ENCODE data around the gene NOB1.
"Not testable (repeated sequence)": the region's sequence is repeated elsewhere in the genome, so short reads cannot be mapped to it uniquely, and the experiment has no call there.

NOB1 gene

DNA sequence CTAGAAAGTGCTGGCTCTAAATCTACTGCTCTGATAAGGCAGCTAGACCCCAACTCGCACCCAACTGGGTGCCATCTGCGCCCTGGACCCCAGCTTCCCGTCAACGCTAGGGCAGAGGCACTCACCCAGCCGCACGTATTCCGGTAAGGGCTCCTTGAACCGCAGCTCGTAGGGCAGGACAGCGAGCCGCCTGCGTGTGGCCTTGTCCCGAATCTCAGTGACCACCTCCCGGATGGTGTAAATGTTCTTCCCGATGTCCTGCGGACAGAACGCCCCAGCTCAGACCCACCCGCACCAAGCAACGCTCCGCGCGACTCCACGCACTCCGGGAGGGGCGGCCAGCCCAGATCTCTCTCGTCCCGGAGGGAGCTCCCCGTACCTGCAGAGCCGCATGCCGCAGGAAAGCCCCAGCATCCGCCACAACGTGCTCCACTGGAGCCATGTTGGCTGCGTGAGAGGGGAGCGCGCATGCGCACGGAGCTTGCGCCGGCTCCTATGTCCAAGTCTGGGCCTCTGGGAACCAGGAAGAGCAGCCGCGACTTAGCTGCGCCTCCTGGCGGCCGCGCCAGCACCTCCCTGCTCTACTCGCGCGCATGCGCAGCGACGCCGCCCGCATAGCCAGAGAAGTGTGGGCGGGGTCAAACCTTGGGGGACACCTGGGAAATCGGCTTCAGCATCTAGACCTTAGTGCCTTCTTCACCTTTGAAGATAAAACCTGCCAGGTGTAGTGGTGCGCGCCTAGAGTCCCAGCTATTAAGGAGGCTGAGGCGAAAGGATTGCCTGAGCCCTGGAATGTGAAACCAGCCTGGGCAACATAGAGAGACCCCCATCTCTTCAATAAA, at the start of gene NOB1:
TSS of gene NOB1 (minus strand) at position 458 of the 842 bp plus-strand sequence. CDS start at position 442, 16 bp downstream.
- DNase-seq, result peak; percentile 94

DNA sequence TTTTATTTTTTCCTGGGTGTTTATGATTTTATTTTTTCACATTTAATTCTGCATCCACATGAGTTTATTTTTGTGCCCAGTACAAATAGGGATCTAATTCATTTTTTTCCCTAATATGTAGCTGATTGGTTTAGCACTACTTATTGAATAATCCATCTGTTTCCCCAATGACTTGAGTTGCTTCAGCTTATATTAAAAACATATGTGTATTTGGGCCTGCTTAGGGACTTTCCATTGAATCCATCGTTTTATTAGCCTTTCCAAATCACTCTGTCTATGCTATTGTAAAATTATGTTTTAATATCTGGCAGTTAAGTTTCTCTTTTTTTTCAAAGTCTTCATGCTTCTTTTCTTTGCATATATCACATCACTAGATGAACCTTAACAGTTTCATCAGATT, 49.6 kb upstream of the NOB1 start:
- no peak for DNase-seq

DNA sequence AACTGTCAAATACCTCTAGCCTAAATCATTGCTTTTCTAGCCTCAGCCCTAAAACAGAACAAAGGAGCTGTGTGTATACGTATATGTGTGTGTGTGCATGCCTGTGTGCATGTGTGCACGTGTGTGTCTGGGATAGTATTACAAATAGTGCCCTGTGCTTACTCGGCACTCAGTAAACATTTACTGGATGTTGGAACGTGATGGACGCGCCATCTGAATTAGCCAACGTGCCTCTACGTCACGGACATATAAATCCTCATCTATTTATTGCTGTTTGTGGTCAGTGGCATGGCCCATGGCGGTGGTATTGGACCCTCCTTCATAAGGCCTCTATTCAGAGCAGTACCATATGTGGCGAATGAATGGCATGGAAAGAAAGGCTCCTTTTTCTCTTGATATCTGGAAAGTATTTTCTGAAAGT, 44.9 kb upstream of the NOB1 start:
- no peak for DNase-seq

GRCh38 chr16:69798466-69798865, 43.7 kb upstream of the NOB1 start:
- DNase-seq, result no peak

- DNase-seq, result peak; percentile 44
These were observed 41.8 kb upstream of the NOB1 start for GRCh38 chr16:69796285-69797118.

DNA sequence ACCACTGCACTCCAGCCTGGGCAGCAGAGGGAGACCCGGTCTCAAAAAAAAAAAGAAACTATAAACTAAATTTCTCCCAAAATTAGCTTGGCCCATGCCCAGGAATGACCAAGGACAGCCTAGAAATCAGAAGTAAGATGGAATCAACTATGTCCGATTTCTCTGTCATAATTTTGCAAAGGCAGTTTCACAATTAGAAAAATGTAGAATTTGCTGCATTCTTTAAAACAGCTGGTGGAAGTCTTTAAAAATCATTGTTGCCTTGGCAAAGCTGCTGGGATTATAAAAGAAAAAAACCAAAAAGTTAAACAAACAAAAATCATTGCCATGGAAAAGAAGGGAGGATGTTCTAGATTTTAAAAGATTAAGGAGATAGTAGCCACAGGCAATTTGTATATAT, 39.8 kb upstream of the NOB1 start:
- no peak for DNase-seq

DNA sequence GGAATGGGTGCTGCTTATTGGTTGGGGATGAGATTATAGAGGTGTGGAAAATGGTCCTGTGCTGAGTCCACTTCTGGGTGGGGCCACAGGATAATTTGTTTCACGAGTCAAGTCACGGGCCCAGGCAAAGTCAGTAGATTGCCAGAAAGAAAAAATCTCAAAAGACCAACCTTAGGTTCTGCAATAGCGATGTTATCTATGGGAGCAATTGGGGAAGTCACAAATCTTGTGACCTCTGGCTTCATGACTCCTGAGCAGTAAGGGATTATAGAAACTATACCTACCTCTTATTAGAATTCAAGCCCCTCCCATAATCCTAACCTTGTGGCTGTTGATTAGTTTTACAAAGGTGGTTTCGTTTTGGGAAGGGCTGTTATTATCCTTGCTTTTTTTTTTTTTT, 38.8 kb upstream of the NOB1 start:
- DNase-seq, result no peak

DNA sequence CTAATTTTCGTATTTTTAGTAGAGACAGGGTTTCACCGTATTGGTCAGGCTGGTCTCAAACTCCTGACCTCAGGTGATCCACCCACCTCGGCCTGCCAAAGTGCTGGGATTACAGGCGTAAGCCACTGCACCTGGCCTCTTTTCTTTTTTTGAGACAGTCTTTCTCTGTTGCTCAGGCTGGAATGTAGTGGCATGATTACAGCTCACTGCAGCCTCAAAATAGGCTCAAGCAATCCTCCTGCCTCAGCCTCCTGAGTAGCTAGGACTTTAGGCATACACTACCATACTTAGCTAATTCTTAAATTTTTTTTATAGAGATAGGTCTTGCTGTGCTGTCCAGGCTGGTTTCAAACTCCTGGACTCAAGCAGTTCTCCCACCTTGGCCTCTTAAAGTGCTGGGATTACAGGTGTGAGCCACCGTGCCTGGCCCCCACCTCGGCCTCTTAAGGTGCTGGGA, 36.7 kb upstream of the NOB1 start:
- not testable (repeated sequence) for DNase-seq

GRCh38 chr16:69787883-69788282, 33.2 kb upstream of the NOB1 start:
- no peak for DNase-seq

DNA sequence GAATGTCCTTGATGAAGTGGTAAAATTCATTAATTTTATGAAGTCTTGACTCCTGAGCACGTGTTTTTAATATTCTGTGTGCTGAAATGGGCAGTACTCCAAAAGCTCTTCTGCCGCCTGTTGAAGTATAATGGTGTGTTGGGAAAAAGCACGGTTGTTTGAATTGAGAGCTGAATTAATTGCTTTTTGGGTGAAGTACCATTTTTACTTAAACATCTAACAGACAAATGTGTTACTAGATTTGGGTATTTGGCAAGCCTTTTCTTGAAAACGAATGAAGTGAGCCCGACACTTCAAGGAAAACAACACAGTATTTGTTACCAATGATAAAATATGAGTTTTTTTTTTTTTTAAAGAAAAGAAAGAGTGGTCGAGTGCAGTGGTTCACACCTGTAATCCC, 29.9 kb upstream of the NOB1 start:
- DNase-seq, result no peak

DNA sequence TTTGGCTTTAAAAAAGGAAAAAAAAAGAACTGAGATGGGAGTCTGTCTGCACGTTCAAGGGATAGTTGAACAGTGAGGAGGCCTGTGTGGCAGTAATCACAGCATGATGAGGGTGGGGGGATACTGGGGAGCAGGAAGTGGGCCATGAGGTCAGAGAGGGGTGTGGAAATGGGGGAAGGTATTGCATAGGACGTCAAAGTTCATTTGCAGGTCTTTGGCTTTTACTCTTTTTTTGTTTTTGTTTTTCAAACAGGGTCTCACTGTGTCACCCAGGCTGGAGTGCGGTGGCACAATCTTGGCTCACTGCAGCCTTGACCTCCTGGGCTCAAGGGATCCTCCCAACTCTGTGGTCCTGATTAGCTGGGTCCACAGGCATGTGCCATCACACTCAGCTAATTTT, 26.4 kb upstream of the NOB1 start:
- DNase-seq, result no peak

GRCh38 chr16:69779724-69780123, 25.0 kb upstream of the NOB1 start:
- no peak for DNase-seq

DNA sequence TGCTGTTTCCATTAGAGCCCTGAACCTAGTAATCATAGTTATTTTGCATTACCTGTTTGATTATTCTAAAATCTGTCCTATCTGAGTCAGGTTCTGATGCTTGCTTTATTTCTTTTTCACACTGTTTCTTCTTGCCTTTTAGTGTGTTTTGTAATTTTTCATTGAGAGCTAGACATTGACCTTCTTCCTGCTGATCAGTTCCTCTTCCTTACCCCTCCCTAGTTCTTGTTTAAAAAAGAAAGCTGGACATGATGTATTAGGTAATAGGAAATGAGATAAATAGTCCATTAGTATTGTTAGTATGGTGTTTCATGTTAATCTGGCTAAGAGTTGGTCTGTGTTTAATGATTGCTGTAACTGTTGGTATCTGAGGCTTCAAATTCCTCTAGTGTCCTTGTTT, 20.8 kb upstream of the NOB1 start:
- DNase-seq, result no peak

GRCh38 chr16:69773260-69773947, 18.7 kb upstream of the NOB1 start:
- no peak for DNase-seq

DNA sequence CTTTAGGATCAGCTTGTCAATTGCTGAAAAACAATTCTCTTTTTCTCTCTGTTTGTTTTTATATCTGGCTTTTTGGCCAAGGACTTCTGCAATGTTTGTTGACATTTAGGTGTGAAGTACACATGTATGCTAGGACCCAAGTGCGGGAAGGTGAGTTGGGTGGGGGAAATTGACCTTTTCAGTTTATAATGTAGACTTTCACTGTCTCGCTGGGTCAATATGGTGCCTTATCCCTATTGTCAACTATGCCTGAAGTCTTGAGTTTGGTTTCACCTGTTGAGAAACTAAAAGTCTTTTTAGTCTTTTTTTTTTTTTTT, 16.9 kb upstream of the NOB1 start:
- DNase-seq, result no peak

DNA sequence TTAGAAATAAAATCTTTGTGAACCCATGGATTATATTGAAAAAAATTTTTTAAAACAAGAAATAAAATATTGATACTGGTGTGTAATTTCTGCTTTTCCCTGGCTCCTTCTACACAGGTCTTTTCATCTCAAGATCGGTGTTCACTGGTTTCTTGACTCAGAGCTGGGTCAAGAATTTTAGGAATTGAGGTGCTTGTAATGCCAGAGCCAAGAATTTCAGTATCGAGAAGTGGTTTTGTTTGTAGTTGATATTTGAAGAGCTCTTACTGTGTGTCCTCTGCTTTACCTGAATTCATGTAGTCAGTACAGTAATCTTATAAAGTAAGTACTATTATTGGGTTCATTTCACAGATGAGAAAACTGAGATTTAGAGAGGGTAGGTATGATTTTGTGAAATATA, 14.7 kb upstream of the NOB1 start:
- no peak for DNase-seq

DNA sequence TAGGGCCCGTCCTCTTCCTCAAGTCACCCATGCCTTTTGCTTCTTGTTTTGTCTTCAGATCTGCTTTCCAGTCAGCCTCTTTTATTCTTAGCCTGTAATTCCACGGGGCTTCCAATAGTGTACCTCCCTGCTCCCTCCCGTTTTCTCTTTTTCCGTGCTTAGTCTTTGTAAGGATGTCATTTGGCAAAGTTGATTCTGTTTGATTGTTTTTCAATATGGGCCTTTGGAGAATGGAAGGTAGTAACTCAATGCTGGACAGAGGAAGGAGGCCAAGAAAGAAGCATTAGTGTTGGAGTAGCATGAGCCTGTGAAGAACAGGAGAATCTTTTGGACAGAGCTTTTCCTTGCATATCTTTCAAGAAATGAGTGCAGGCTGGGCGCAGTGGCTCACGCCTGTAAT, 13.9 kb upstream of the NOB1 start:
- no peak for DNase-seq

DNA sequence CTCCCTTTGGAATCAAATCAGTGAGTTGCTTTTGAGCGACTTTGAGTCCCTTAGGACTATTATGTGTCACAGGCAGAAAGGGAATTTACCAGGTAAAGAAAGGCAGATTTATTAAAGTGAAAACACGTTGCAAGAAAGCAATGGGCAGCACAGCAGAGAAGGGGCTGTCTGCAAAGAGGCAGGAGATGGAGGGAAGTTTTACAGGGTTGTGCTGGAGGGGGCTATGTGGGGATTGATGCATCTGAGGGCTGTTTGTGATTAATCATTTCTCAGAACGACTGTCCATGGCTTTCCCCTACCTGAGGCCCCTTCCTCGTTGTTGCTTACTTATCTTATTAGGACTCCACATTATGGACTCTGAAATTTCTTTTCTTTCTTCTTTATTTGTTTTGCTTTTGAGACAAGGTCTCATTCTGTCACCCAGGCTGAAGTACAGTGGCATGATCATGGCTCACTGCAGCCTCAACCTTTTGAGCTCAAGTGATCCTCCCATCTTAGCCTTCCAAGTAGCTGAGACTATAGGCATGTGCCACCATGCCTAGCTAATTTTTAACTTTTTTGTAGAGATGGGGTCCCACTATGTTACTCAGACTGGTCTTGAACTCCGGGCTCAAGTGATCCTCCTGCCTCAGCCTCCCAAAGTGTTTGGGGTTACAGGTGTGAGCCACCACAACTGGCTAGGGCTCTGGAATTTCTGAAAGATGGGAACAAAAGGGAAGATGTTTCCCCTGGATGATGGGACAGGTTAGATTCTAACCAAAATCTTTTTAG, 12.9 kb upstream of the NOB1 start:
- no peak for DNase-seq

- no peak for DNase-seq
These were observed 8.8 kb upstream of the NOB1 start for GRCh38 chr16:69763599-69763942.

DNA sequence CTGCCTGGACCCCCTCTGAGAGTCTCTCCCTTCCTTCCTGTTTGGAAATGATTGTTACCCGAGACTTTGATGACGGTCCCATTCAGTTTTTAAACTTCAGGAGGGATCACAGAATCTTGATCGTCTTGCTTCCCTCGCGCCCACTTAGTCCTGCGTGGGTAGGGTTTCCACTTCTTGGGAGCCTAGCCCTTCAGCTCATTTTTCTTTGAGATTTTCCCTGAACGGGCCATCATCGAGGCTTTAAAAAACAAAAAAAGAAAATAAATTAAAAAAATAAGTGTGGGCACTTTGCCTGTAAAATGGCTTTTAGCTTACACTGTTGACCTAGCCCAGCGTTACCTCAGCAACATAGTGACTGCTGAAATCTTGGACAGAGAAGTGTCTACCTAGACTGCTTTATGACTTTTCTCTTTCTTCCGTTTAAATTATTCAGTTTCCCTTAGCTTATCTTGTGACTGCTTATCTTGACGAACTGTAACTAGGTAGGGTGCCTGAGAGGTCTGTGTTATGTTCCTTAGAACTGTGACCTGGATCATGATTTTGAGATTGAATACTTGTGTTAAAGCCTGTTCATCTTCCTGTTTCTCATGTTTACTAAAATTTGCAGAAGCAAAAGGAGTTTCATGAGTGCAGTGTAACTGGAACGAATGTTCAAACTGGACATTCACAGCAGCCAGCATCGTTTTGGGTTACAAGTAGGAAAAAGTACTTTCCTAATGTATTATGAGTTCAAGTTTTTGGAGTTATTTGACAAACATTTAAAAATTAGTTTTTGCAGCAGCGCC, 8.3 kb upstream of the NOB1 start:
- no peak for DNase-seq

DNA sequence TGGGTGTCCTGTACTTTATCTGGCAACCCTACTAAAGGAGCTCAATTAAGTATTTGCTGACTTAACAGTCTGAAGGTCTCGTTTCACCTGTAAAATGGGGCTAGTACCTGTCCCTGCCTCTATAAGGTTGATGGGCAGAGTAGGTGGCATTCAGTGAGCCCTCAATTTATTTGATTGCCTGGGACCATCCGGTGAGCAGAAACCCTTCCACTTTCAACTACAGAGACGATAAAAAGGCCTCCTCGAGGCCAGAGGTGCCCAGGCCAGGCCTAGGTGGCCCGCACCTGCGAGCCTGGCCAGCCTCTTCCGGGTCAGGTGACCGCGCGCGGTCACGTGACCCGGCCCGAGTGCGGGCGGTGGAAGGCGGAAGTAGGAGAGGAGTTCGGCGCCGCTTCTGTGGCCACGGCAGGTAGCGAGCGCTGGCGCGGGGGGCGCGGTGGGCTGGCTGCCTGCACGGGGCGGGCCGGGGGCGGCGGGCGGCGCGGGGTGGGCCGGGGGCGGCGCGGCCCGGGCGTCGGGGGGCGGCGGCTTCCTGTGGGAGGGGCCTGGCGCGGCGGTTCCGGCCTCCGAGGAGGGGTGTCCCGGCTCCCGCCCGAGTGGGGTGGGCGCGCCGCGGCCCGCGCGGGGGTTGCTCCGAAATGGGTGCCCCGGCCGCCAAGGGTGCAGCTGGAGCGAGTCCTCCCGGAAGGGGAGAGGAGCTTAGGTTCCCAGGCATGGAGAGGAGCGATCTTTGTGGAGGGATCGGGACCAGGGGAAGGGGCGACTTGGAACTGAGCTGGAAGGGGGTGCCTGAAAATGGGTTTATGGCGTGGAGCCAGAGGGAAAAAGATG, 7.5 kb upstream of the NOB1 start, which contains the start of gene WWP2:
TSS of gene WWP2 (plus strand) at position 350 of the 831 bp plus-strand sequence. CDS start 24,679 bp downstream, outside the sequence.
- peak; percentile 86 for DNase-seq

Data from NCI-H2171 (cell line).